AG09309 (cell line): Measurements from ENCODE around the gene ITPRID2.

Experiments
- DNase-seq: peaks from one replicate; pipeline ENCODE4 v3.0.0-alpha.2; 2010; ENCODE audit warnings: low read depth
- H3K4me3 ChIP-seq: 2 replicates; pipeline ENCODE4 v1.5.1; 2011; ENCODE audit warnings: mild to moderate bottlenecking, low read depth, low read length, moderate library complexity; ENCODE audit not compliant: control insufficient read depth
- TF ChIP-seq, protein P1 (sequence below): IDR thresholded peaks from 2 replicates; pipeline ENCODE4 v1.5.1; 2011; ENCODE audit warnings: mild to moderate bottlenecking, low read depth, low read length, inconsistent platforms; ENCODE audit not compliant: insufficient read depth, control insufficient read depth; ENCODE audit errors: missing control alignments

ITPRID2 gene

DNA sequence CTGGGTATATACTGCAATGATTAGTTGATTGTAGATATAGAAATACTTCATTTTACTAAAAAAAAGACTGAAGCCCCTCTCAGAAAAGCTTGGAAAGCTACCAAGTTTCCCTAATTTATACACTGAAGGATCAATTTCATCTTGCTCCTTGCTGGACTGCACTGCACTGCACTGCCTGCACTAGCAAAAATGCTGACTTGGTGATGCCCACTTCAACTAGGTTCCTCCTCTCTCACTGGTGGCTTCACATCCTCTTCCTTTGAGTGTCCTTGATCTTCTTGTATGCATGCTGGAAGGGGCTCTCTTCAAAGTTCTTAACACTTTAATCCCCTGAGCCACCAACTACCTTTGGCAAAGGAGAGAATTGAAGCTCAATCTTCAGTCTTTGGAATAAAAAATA, 31.7 kb upstream of the ITPRID2 start:
- DNase-seq: no peak
- TF ChIP-seq, protein P1, sequence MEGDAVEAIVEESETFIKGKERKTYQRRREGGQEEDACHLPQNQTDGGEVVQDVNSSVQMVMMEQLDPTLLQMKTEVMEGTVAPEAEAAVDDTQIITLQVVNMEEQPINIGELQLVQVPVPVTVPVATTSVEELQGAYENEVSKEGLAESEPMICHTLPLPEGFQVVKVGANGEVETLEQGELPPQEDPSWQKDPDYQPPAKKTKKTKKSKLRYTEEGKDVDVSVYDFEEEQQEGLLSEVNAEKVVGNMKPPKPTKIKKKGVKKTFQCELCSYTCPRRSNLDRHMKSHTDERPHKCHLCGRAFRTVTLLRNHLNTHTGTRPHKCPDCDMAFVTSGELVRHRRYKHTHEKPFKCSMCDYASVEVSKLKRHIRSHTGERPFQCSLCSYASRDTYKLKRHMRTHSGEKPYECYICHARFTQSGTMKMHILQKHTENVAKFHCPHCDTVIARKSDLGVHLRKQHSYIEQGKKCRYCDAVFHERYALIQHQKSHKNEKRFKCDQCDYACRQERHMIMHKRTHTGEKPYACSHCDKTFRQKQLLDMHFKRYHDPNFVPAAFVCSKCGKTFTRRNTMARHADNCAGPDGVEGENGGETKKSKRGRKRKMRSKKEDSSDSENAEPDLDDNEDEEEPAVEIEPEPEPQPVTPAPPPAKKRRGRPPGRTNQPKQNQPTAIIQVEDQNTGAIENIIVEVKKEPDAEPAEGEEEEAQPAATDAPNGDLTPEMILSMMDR: no peak
- no peak overlapping the region for H3K4me3 ChIP-seq

DNA sequence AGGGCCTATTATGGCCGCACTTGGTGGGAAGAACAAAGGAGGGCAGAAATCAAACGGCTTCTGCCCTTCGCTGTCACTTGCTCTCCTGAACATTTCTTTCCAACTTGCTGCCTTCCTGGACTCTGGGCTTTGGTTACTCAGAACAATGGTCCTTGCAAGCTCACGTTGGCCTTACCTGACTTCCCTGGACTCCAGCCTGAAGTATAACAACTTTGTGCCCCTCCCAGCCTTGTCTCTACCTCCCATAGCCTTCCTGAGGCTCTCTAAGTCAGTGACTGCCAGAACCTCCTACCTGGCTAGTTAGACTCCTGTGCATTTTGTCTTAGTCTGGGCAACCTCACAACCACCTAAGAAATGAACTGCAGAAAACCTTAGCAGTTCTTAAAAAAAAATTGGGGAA, 30.2 kb upstream of the ITPRID2 start:
- TF ChIP-seq, protein P1: no peak
- no peak overlapping the region for H3K4me3 ChIP-seq
- DNase-seq: no peak

DNA sequence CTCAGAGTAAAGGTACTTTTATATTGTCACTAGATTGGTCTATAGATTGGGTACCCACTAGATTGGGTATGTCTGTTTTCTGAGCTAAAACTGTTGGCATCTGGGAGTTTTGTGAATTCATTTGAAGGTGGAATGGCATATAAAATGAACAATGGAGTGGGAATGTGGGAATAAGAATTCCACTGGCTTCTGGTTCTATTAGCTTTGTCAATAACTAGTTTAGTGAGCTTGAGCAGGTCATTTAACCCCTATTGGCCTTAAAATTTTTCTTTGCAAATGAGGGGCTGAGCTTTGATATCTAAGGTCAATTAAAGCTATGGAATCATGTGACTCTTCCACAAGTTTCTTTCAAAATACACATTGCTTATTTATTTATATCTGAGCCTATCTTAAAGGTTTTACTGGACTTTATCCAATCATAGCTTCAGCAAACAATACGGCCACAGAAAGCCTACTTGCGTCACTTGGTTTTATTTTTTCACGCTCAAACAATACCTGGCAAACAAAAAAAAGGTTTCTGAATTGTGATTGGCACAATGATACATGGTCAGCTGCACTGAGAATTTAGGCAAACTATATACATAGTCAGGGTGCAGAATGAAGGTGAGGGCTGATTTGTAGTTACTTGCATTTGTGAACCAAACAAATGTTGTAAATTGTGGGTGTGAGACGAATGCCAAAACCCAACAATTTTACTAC, 28.8 kb upstream of the ITPRID2 start:
- no peak for DNase-seq
- TF ChIP-seq, protein P1: no peak
- no peak overlapping the region for H3K4me3 ChIP-seq

DNA sequence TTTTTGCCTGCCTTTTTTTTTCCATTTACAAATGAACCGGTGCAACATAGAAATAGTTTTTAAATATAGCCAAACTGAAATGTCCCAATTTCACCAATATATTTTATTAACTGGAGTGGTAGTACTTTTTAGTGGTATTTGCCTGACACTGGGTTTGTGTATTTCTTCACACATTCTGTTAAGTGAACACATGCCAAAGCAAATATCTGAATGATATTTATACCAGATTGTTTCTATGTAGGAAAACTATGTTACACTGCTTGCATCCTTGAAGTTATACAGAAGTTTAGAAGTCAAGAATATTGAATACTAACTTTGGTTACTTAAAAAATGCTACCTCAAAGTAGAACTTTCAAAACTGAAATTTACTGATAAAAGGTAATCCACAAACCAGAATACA, 19.4 kb upstream of the ITPRID2 start:
- TF ChIP-seq, protein P1: no peak
- DNase-seq: no peak
- H3K4me3 ChIP-seq: no peak overlapping the region

DNA sequence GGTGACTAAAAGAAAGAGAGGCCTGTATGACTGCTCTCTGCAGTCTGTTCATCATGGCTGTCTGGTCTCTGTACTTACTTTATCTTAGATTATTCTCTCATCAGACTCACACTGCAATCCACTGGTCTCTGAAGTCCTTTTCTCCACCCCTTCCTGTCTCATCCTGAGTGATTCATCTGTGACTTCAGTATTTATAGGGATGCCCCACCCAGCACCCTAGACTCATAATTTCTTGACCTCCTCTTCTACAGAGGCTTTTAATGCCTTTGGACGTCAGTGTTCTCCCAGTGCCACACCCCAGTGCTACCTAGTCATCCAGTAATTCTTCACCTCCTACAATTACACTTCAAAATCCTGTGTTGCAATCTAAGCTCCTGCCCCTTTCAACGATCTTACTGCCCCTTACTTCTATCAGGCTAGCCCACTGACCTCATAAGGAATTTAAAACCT, 14.9 kb upstream of the ITPRID2 start:
- H3K4me3 ChIP-seq: no peak overlapping the region
- peak; percentile 54 for DNase-seq
- TF ChIP-seq, protein P1: no peak

DNA sequence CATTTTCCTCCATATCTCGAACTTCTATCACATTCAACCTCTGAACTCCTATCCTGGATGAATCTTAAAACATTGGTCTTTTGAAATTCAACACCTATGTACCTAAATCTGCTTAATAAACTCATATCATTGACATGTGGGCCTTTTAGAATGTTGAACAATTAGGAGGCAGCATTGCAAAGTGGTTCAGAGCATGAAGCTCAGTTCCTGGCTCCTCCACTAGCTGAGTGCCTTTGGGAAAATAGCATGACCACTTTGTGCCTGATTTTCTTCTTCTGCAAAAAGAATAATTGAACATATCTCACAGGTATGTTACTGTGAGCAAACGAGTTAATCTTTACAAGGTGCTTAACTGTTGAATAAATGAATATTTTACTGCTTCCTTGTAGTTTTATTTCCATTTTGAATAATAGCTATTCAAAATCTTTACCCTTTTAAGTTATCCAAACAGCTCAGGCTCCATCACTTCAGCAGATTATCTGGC, 14.3 kb upstream of the ITPRID2 start:
- DNase-seq: no peak
- TF ChIP-seq, protein P1: no peak
- H3K4me3 ChIP-seq: no peak overlapping the region

DNA sequence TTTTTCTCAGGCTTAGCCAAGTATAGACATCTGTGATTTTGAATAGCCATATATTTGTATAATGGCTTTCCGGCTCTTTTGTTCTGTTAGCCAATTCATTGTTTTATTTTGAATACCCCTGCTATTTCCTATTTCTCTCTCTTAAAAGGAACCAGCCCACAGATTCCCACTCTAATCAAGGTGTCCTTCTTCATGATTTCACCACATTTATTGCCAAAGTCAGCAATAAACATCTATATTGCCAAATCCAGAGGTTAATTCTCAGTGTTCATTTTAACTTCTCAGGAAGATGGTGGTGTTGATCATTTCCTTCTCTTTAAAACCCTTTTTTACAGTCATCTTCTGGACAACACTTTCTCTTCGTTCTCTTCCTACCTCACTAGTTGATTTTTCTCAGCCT, 13.1 kb upstream of the ITPRID2 start:
- TF ChIP-seq, protein P1: no peak
- H3K4me3 ChIP-seq: no peak overlapping the region
- no peak for DNase-seq
